GM19023 (cell line): ENCODE measurements around the gene TMEM130.
"Not testable (repeated sequence)": the region's sequence is repeated elsewhere in the genome, so short reads cannot be mapped to it uniquely, and the experiment has no call there.

Source experiments
- ATAC-seq: cut with Tn5 transposase; IDR thresholded peaks from one replicate; pipeline ENCODE4 v1.9.1; 2021; ENCODE audit warnings: mild to moderate bottlenecking, moderate library complexity; ENCODE audit not compliant: unreplicated experiment

Gene TMEM130

GRCh38 chr7:98842552-98842951 is 27.3 kb downstream of the TMEM130 start:
- ATAC-seq, result not testable (repeated sequence)

DNA sequence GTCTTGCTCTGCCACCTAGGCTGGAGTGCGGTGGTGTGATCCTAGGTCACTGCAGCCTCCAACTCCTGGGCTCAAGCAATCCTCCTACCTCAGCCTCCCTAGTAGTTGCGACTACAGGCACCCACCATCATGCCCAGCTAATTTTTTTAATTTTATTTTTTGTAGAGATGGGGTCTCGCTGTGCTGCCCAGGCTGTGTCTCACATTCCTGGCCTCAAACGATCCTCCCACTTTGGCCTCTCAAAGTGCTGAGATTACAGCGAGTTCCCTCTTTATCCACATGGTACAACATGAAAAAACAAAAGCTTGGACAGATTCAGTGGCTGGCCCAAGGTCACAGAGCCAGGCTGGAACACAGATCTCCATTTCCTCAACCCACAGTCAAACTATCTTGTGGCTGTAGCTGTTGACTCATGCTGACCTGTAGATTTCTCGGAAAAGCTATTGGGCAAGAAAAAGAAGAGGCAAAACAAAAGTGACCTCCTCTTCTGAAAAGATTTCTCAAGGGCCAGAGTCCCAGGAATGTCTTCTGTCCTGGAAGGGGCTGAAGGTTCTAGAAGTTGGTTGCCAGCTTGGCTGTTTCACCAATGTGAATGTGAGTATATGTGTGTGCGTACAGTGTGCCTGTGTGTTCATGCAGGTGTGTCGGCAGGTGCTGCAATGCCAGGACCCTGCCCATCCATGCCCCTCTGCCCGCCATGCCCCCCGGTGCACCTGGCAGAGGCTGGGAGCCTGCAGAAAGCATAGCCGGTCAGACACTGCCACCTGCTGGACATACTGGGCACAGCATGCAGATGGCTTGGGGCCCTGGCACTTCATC is 28.4 kb downstream of the TMEM130 start:
- ATAC-seq, result no peak

- ATAC-seq, result no peak
These were observed 29.1 kb downstream of the TMEM130 start for GRCh38 chr7:98840722-98841121.

DNA sequence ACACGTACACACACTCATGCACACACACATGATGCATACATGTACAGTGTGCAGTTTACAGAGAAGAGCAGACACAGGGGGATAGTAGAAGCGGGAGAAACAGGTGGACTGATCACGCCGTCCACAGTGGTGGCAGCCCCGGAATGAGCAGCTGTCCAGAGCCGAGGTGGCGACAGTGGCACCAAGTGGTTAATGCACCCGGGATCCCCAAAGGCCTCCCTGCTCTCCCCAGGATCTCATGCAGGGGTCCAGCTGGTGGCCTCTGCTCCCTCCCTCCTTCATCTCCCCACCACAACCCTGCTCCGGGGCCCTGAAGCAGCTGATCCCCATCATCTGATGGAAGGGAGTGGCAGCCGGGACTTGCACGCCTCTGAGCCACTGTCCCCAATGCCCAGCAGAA is 29.7 kb downstream of the TMEM130 start:
- ATAC-seq, result no peak

DNA sequence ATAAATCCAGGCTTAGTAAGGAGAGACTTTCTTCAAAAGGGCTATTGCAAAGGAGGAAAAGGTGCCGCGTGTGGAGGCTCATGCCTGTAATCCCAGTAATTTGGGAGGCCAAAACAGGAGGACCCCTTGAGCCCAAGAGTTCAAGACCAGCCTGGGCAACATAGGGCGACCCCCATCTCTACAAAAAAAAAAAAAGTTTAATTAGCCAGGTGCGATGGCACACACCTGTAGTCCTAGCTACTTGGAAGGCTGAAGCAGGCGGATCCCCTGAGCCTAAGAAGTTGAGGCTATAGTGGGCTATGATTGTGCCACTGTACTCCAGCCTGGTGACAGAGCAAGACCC is 32.2 kb downstream of the TMEM130 start:
- no peak for ATAC-seq

- no peak for ATAC-seq
These were observed 32.8 kb downstream of the TMEM130 start for GRCh38 chr7:98836811-98837629.

- ATAC-seq, result no peak
These were observed 34.9 kb downstream of the TMEM130 start for GRCh38 chr7:98834949-98835348.

DNA sequence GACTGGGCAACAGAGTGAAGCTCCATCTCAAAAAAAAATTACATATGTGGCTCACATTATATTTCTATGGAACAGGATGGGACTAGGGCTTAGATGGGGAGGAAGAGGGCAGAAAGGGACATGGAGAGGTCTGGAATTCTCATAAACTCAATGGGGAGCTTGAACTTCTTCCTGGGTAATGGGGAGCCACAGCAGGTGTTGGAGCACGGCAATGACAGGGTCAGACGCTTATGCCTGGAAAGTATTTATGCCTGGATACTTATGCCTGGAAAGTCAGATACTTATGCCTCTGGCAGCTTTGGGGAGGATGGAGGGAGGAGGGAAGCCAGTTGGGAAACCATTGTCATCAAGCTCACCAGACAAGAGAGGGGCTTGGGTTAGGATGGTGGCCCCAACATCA is 36.8 kb downstream of the TMEM130 start:
- ATAC-seq, result no peak

GRCh38 chr7:98831641-98832221 is 38.1 kb downstream of the TMEM130 start:
- no peak for ATAC-seq

DNA sequence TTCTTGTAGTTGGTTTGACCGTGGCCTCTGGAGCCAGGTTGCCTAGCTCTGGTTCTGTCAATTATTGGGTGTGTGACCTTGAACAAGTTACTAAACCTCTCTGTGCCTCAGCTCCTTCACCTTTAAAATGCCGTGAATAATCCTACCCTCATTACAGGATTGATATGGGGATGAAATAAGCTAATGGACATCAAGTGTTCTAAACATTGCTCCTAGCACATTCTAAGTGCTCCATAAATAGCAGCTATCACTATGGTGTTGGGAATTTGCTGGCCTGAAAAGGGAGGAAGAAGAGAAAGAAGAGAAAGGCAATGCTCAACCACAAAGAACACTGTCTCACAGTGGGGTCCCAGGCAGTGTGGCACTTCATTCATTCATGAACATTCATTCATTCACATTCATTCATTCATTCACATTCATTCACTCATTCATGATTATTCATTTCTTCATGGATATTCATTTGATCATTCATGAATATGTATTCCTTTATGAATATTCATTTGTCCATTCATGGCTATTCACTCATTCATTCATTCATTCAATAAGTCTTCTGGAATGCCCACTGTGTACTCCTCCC is 38.8 kb downstream of the TMEM130 start:
- no peak for ATAC-seq

GRCh38 chr7:98828368-98828767 is 41.4 kb downstream of the TMEM130 start:
- no peak for ATAC-seq

DNA sequence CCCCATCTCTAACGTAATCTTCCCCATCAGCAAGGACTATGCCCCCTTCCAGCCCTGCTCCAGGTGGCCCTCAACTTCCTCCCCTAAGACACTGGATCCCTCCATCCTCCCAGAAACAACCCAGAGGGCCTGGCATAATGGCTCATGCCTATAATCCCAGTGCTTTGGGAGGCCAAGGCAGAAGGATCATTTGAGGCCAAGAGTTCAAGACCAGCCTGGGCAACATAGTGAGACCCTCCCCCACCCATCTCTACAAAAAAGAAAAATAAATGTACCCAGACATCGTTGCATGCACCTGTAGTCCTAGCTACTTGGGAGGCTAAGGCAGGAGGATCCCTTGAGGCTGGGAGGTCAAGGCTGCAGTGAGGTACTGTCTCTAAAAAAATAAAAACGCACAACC is 42.6 kb downstream of the TMEM130 start:
- ATAC-seq, result no peak

DNA sequence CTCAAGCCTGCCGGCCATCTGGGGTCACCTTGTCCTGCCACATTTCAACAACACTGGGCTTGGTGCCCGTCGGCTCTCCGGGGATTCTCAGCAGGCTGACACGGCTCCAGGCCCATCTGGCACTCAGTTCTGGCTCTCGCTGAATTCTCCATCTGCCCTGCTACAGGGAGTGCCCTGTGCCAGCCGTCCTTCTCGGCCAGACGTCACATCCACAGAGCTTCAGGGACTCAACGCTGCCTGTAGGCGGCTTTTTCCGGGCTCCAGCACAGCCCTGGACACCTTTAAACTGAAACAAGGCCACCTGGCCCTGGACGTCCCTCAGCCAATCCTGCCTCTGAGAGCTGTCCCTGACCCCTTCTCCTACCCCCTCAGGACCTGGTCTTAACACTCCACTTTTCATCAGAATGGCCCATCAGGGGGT is 43.0 kb downstream of the TMEM130 start:
- ATAC-seq, result no peak

DNA sequence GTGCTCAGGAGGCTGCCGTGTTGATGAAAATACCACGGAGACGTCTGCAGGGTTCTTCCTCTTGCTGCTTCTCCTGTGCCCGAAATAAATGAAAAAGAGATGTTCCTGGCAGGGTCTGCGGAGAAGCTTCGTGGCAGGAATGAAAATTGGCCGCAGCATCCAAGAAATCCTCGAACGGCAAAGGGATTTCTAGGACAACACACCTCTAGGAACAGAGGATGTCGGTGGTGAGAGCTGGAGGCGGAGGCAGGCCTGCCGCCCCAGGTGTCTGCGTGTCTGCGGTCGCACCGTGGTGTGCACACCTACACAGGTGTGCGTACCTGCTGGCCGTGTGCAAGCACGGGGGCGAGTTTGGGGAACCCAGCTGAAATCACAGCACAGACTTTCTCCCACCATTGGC is 43.4 kb downstream of the TMEM130 start:
- ATAC-seq, result no peak

GRCh38 chr7:98823226-98823625 is 46.6 kb downstream of the TMEM130 start:
- no peak for ATAC-seq

DNA sequence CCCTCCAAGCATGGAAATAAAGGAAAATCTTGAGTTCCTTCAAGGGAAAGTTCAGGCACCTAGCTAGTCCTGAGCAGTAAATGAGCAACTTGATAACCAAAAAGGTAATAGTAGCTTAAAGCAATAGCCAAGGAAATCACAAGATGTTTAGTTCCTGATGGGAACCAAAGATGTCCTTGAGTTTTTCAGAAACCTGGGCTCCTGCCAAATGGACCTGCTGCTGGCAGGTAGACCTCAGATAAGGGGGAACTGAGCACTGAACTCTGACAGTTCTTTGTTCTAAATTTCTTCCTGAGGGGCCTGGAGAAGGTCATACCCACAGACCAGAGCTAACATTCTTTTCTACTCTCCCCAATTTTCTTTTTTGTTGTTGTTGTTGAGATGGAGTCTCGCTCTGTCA is 48.5 kb downstream of the TMEM130 start:
- ATAC-seq, result no peak

DNA sequence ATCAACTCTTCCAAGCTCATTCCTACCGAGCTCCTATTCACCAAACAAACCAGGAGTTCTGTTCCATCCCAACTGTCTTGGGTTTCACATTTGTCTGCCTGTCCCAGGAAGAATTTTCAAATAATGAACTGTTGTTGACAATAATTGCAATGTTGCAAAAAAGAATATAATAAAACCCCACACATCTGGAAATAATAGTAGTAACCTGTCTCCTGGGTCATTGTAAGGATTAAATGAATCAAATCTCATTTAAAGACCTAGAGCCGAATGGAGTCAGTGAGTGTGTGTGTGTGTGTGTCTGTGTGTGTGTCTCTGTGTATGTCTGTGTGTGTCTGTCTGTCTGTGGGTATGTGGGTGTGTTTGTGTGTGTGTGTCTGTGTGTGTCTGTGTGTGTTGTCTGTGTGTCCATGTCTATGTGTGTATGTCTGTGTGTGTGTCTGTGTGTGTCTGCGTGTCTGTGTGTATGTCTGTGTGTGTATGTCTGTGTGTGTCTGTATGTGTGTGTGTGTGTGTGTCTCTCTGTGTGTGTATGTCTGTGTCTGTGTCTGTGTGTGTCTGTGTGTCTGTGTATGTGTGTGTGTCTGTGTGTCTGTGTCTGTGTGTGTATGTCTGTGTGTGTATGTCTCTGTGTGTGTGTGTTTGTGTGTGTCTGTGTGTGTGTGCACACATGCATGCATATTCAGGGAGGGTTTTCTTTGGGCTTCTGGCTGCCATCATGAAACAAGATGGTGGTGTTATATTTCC is 52.7 kb downstream of the TMEM130 start:
- no peak for ATAC-seq

DNA sequence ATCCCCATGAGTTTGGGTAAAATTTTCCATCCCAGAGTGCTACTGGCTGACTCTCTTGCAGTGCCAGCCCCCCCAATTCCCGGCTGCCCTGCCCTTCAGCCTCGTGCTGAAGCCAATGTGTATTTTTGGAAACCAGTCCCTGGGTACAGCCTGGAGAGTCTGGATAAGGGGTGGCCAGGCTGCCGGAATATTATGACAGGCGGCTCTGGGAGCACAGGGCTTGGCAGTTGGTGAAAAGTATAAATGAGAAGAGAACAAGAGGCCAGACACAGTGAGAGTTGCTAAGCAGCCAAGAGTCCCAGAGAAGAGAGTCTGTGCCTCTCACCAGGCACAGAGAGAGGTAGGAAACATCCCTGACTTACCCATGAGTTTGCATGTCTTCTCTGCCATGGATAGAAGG is 53.6 kb downstream of the TMEM130 start:
- no peak for ATAC-seq

- ATAC-seq, result no peak
These were observed 54.5 kb downstream of the TMEM130 start for GRCh38 chr7:98815313-98815712.

- ATAC-seq, result no peak
These were observed 58.5 kb downstream of the TMEM130 start for GRCh38 chr7:98811299-98811698.
